K562 (cell line): ENCODE measurements around the gene DOCK6.

Experiments
- CTBP1 ChIP-seq: fragments of 450-650 bp; IDR thresholded peaks from 2 replicates; pipeline ENCODE4 v1.6.1; 2016; ENCODE audit warnings: borderline replicate concordance
- EHMT2 ChIP-seq: fragments of 450-650 bp; IDR thresholded peaks from 2 replicates; pipeline ENCODE4 v1.6.1; 2018; ENCODE audit warnings: antibody characterized with exemption
- RFX5 ChIP-seq: IDR thresholded peaks from 2 replicates; pipeline ENCODE4 v1.6.1; 2011; ENCODE audit warnings: low read depth, mild to moderate bottlenecking, improper control_type of control experiment, low read length
- SMC3 ChIP-seq: conservative IDR thresholded peaks from 2 replicates; pipeline ENCODE4 v1.6.1; 2011; ENCODE audit warnings: low read depth, low read length, improper control_type of control experiment; ENCODE audit not compliant: insufficient read depth
- SNAPC5 ChIP-seq: fragments of 250-450 bp; sonication (Bioruptor Pico); IDR thresholded peaks from 2 replicates; pipeline ENCODE4 v1.8.0; 2021; ENCODE audit warnings: moderate library complexity, mild to moderate bottlenecking, inconsistent platforms
- TGIF2 ChIP-seq: sonication (generic); formaldehyde crosslinking; IDR thresholded peaks from 2 replicates; pipeline ENCODE4 v1.8.1; 2022; ENCODE audit warnings: mild to moderate bottlenecking, missing genetic modification reagents, moderate library complexity
- TF ChIP-seq, protein P1 (sequence below): fragments of 200-800 bp; sonication (Bioruptor generic); IDR thresholded peaks from 2 replicates; pipeline ENCODE4 v1.6.1; 2016; ENCODE audit warnings: missing genetic modification characterization, missing compliant biosample characterization
- TF ChIP-seq, protein P2 (sequence below), 3 experiments: IDR thresholded peaks in 2 of 3; conservative IDR thresholded peaks in 1 of 3; 2 replicates each; pipeline ENCODE4 v1.5.1; 2011 to 2012; ENCODE audit warnings: low read length in 3 of 3, mild to moderate bottlenecking in 3 of 3, control low read depth in 2 of 3, improper control_type of control experiment in 1 of 3, inconsistent platforms in 1 of 3, low read depth in 1 of 3, mixed read lengths in 1 of 3, moderate library complexity in 1 of 3; ENCODE audit not compliant: insufficient read depth in 2 of 3

DNA sequence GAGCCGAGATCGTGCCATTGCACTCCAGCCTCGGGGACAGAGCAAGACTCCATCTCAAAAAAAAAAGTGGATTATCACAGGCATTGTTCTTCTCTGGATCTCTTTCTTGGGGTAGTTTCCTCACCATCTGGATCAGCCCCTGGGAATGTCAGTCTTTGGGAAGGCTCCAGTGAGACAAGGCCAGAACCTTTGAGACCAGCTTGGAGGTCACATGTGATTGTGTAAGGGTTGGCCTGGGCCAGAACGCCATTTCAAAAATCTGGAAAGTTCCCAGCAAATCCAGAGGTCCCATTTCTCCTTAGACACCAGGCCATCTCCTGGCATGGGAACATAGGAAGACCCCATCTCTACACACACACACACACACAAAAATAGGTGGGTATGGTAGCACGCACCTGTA is 37.2 kb downstream of the DOCK6 start:
- TF ChIP-seq, protein P1, sequence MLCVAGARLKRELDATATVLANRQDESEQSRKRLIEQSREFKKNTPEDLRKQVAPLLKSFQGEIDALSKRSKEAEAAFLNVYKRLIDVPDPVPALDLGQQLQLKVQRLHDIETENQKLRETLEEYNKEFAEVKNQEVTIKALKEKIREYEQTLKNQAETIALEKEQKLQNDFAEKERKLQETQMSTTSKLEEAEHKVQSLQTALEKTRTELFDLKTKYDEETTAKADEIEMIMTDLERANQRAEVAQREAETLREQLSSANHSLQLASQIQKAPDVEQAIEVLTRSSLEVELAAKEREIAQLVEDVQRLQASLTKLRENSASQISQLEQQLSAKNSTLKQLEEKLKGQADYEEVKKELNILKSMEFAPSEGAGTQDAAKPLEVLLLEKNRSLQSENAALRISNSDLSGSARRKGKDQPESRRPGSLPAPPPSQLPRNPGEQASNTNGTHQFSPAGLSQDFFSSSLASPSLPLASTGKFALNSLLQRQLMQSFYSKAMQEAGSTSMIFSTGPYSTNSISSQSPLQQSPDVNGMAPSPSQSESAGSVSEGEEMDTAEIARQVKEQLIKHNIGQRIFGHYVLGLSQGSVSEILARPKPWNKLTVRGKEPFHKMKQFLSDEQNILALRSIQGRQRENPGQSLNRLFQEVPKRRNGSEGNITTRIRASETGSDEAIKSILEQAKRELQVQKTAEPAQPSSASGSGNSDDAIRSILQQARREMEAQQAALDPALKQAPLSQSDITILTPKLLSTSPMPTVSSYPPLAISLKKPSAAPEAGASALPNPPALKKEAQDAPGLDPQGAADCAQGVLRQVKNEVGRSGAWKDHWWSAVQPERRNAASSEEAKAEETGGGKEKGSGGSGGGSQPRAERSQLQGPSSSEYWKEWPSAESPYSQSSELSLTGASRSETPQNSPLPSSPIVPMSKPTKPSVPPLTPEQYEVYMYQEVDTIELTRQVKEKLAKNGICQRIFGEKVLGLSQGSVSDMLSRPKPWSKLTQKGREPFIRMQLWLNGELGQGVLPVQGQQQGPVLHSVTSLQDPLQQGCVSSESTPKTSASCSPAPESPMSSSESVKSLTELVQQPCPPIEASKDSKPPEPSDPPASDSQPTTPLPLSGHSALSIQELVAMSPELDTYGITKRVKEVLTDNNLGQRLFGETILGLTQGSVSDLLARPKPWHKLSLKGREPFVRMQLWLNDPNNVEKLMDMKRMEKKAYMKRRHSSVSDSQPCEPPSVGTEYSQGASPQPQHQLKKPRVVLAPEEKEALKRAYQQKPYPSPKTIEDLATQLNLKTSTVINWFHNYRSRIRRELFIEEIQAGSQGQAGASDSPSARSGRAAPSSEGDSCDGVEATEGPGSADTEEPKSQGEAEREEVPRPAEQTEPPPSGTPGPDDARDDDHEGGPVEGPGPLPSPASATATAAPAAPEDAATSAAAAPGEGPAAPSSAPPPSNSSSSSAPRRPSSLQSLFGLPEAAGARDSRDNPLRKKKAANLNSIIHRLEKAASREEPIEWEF (CRISPR knock-in tag): no peak
- no peak for TF ChIP-seq SMC3
- no peak for TF ChIP-seq CTBP1
- no peak for TF ChIP-seq EHMT2
- TF ChIP-seq, protein P2, sequence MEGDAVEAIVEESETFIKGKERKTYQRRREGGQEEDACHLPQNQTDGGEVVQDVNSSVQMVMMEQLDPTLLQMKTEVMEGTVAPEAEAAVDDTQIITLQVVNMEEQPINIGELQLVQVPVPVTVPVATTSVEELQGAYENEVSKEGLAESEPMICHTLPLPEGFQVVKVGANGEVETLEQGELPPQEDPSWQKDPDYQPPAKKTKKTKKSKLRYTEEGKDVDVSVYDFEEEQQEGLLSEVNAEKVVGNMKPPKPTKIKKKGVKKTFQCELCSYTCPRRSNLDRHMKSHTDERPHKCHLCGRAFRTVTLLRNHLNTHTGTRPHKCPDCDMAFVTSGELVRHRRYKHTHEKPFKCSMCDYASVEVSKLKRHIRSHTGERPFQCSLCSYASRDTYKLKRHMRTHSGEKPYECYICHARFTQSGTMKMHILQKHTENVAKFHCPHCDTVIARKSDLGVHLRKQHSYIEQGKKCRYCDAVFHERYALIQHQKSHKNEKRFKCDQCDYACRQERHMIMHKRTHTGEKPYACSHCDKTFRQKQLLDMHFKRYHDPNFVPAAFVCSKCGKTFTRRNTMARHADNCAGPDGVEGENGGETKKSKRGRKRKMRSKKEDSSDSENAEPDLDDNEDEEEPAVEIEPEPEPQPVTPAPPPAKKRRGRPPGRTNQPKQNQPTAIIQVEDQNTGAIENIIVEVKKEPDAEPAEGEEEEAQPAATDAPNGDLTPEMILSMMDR (IDR thresholded peaks at IDR 0.05 in 2 of 3, conservative IDR thresholded peaks at IDR 0.05 in 1 of 3; ENCODE audit: insufficient read depth in 2 of 3, low read depth in 1 of 3, low read length in 3 of 3): no peak
- TF ChIP-seq TGIF2 (CRISPR knock-in tag): no peak
- TF ChIP-seq RFX5: no peak
- TF ChIP-seq SNAPC5: no peak
